Measurements from ENCODE around the gene NR4A1.

DNA sequence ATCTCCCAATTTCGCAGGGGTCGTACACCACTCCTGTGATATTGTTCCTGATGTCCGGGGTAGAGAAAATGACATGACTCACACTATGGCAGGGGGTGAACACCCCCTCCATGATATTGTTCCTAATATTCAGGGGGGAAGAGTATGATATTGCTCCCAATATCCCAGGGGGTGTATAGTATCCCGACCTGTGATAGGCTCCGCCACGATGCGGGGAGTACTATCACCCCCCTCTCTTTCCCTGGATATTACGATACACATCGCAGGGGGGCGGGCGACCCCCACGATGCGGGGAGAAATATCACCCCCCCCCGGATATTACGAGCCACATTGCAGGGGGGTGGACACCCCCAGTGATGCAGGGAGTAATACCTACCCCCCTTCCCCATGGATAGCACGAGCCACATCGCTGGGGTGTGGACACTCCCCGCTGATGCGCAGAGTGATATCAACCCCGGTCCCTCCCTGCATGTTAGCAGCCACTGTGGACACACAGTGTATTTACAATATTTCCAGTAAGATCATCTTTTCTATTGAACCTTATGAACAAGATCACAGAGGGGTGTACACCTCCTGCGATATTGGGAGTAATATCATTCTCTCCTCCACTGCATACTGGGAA lies 45.9 kb downstream of the NR4A1 start:
- TF ChIP-seq, protein P1, sequence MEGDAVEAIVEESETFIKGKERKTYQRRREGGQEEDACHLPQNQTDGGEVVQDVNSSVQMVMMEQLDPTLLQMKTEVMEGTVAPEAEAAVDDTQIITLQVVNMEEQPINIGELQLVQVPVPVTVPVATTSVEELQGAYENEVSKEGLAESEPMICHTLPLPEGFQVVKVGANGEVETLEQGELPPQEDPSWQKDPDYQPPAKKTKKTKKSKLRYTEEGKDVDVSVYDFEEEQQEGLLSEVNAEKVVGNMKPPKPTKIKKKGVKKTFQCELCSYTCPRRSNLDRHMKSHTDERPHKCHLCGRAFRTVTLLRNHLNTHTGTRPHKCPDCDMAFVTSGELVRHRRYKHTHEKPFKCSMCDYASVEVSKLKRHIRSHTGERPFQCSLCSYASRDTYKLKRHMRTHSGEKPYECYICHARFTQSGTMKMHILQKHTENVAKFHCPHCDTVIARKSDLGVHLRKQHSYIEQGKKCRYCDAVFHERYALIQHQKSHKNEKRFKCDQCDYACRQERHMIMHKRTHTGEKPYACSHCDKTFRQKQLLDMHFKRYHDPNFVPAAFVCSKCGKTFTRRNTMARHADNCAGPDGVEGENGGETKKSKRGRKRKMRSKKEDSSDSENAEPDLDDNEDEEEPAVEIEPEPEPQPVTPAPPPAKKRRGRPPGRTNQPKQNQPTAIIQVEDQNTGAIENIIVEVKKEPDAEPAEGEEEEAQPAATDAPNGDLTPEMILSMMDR (conservative IDR thresholded peaks at IDR 0.05; ENCODE audit: low read length) = no peak
- no peak for TF ChIP-seq EZH2phosphoT487 (IDR thresholded peaks at IDR 0.05; ENCODE audit: borderline replicate concordance, low read depth, low read length)

All from OCI-LY7 (cell line).